ENCODE results near the gene EMX1. TPM values are rescaled to one million over a fixed set of nuclear protein-coding genes. Genes with fewer than 3 reads are reported as not detected.

Gene EMX1
- polyA plus RNA-seq, 2 donors = 0.05 to 0.08 TPM

GRCh38 chr2:72955228-72956049 lies 38.1 kb downstream of the EMX1 start:
- Histone ChIP-seq H3K4me1 (ENCODE audit: control insufficient read depth in 2 of 2, insufficient read depth in 2 of 2, low read length in 1 of 2) (no peaks in the 10 kb centered on the region), H3K9me3 (ENCODE audit: control insufficient read depth in 2 of 2, insufficient read depth in 1 of 2, low read depth in 1 of 2, low read length in 1 of 2) (no peaks in the 10 kb centered on the region), H3K27ac (ENCODE audit: low read depth in 2 of 2, low read length in 1 of 2) (no peak overlapping the region), H3K27me3 (ENCODE audit: control insufficient read depth in 1 of 2, insufficient read depth in 2 of 2, low read length in 2 of 2) (no peaks in the 10 kb centered on the region), H3K36me3 (ENCODE audit: control insufficient read depth in 2 of 2, insufficient read depth in 2 of 2, low read length in 1 of 2) (peaks cover 0 to 2% of the 10 kb centered on the region in 2 donors), H3K4me3 (ENCODE audit: low read depth in 1 of 2, low read length in 2 of 2) (no peak overlapping the region)
- 79 to 80% methylated on average over 24 of the region's 24 CpGs for WGBS, 2 donors

- H3K9me3 ChIP-seq (ENCODE audit: control insufficient read depth in 2 of 2, insufficient read depth in 1 of 2, low read depth in 1 of 2, low read length in 1 of 2) = no peaks in the 10 kb centered on the region
- no peaks in the 10 kb centered on the region for H3K4me1 ChIP-seq (ENCODE audit: control insufficient read depth in 2 of 2, insufficient read depth in 2 of 2, low read length in 1 of 2)
- WGBS, 2 donors = 99 to 100% methylated on average over 2 of the region's 2 CpGs
- no peaks in the 10 kb centered on the region for H3K27me3 ChIP-seq (ENCODE audit: control insufficient read depth in 1 of 2, insufficient read depth in 2 of 2, low read length in 2 of 2)
- no peak overlapping the region for H3K4me3 ChIP-seq (ENCODE audit: low read depth in 1 of 2, low read length in 2 of 2)
- H3K36me3 ChIP-seq (ENCODE audit: control insufficient read depth in 2 of 2, insufficient read depth in 2 of 2, low read length in 1 of 2) = peaks cover 0 to 2% of the 10 kb centered on the region in 2 donors
- H3K27ac ChIP-seq (ENCODE audit: low read depth in 2 of 2, low read length in 1 of 2) = no peak overlapping the region
Observed at GRCh38 chr2:72956050-72956395, 38.7 kb downstream of the EMX1 start.

DNA sequence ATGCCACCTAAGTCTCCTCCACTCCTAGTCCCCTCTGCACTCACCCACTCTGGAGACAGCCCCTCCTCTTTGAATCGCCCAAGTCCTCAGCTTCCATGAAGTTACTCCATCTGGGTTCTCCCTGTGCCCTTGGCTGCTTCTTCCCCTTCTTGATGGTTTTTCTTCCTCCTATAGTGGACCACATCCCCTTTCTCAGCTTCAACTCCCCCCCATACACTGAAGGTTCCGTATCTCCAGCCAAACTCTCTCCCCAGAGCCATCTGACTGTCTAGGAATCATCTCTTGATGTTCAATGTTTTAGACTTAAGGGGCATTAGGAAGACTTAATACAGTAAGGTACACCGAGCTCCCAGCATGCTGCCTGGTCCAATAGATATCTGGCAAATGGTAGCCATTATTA lies 39.6 kb downstream of the EMX1 start:
- Histone ChIP-seq H3K9me3 (ENCODE audit: control insufficient read depth in 2 of 2, insufficient read depth in 1 of 2, low read depth in 1 of 2, low read length in 1 of 2) (no peaks in the 10 kb centered on the region), H3K4me3 (ENCODE audit: low read depth in 1 of 2, low read length in 2 of 2) (no peak overlapping the region), H3K36me3 (ENCODE audit: control insufficient read depth in 2 of 2, insufficient read depth in 2 of 2, low read length in 1 of 2) (peaks cover 0 to 5% of the 10 kb centered on the region in 2 donors), H3K27me3 (ENCODE audit: control insufficient read depth in 1 of 2, insufficient read depth in 2 of 2, low read length in 2 of 2) (no peaks in the 10 kb centered on the region), H3K4me1 (ENCODE audit: control insufficient read depth in 2 of 2, insufficient read depth in 2 of 2, low read length in 1 of 2) (no peaks in the 10 kb centered on the region), H3K27ac (ENCODE audit: low read depth in 2 of 2, low read length in 1 of 2) (no peak overlapping the region)
- 90 to 93% methylated on average over 3 of the region's 3 CpGs for WGBS, 2 donors

DNA sequence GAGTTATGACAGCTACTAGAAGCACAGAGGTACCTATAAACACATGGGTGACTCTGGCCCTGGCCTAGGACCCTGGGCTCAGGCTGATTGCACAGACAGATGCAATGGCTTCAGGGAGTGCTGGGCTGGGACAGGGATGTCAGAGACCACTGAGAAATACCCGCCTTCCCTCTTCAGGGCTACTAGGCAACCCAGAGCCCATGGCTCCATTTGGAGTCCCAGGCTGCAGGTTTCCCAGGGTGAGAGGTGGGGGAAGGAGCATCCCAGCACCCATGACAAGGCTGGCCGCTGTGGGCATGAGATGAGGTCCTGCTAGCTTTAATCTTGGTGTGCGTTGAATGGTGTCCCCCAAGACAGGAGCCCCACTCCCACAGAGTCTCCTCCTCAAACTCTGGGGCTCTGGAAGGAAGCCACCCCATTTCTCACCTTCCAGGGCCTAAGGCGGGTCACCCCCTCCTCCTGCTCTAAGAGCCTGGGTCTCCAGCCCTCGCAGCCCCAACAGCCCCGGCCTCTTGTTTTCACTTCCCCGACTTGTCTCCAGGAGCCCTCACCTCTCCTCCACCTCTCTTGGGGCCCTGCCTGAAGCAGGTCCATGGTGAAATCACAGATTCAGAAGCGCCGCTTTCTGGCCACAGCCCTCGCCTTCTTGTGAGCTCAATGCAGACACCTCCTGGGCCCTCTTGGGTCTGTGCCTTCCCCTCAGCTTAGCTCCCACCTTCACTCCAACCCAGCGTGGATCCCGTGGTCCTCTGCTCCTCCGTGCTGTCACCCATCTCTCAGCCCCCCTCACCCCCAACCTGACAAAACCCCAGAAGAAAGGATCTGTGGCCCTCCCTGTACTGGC lies 41.4 kb downstream of the EMX1 start:
- peaks cover 0 to 5% of the 10 kb centered on the region in 2 donors for H3K36me3 ChIP-seq (ENCODE audit: control insufficient read depth in 2 of 2, insufficient read depth in 2 of 2, low read length in 1 of 2)
- 96% methylated on average over 13 of the region's 13 CpGs for WGBS, 2 donors
- no peaks in the 10 kb centered on the region for H3K4me1 ChIP-seq (ENCODE audit: control insufficient read depth in 2 of 2, insufficient read depth in 2 of 2, low read length in 1 of 2)
- no peaks in the 10 kb centered on the region for H3K27me3 ChIP-seq (ENCODE audit: control insufficient read depth in 1 of 2, insufficient read depth in 2 of 2, low read length in 2 of 2)
- no peak overlapping the region for H3K27ac ChIP-seq (ENCODE audit: low read depth in 2 of 2, low read length in 1 of 2)
- no peaks in the 10 kb centered on the region for H3K9me3 ChIP-seq (ENCODE audit: control insufficient read depth in 2 of 2, insufficient read depth in 1 of 2, low read depth in 1 of 2, low read length in 1 of 2)
- H3K4me3 ChIP-seq (ENCODE audit: low read depth in 1 of 2, low read length in 2 of 2) = no peak overlapping the region

DNA sequence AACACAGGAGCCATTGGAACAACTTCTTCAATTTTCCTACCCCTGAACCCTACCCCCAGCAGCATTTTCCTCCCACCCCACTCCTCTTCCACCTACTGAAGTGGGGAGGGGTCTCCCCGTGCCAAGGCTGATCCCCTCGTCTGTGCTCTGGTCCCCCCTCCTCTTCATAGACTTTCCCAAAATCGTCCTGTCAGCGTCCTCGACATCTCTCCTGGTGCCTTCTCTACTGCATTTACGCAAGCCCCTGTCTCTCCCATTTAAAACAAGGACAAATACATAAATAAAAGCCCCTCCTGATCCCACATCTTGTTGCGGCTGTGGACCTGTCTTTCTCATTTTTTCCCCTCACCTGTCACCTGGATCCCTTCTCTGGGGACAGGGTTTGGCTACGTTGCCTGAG lies 42.2 kb downstream of the EMX1 start:
- WGBS, 2 donors = 92 to 94% methylated on average over 8 of the region's 8 CpGs
- H3K36me3 ChIP-seq (ENCODE audit: control insufficient read depth in 2 of 2, insufficient read depth in 2 of 2, low read length in 1 of 2) = peaks cover 0 to 5% of the 10 kb centered on the region in 2 donors
- H3K27me3 ChIP-seq (ENCODE audit: control insufficient read depth in 1 of 2, insufficient read depth in 2 of 2, low read length in 2 of 2) = no peaks in the 10 kb centered on the region
- H3K4me1 ChIP-seq (ENCODE audit: control insufficient read depth in 2 of 2, insufficient read depth in 2 of 2, low read length in 1 of 2) = no peaks in the 10 kb centered on the region
- no peaks in the 10 kb centered on the region for H3K9me3 ChIP-seq (ENCODE audit: control insufficient read depth in 2 of 2, insufficient read depth in 1 of 2, low read depth in 1 of 2, low read length in 1 of 2)
- no peak overlapping the region for H3K27ac ChIP-seq (ENCODE audit: low read depth in 2 of 2, low read length in 1 of 2)
- H3K4me3 ChIP-seq (ENCODE audit: low read depth in 1 of 2, low read length in 2 of 2) = no peak overlapping the region

DNA sequence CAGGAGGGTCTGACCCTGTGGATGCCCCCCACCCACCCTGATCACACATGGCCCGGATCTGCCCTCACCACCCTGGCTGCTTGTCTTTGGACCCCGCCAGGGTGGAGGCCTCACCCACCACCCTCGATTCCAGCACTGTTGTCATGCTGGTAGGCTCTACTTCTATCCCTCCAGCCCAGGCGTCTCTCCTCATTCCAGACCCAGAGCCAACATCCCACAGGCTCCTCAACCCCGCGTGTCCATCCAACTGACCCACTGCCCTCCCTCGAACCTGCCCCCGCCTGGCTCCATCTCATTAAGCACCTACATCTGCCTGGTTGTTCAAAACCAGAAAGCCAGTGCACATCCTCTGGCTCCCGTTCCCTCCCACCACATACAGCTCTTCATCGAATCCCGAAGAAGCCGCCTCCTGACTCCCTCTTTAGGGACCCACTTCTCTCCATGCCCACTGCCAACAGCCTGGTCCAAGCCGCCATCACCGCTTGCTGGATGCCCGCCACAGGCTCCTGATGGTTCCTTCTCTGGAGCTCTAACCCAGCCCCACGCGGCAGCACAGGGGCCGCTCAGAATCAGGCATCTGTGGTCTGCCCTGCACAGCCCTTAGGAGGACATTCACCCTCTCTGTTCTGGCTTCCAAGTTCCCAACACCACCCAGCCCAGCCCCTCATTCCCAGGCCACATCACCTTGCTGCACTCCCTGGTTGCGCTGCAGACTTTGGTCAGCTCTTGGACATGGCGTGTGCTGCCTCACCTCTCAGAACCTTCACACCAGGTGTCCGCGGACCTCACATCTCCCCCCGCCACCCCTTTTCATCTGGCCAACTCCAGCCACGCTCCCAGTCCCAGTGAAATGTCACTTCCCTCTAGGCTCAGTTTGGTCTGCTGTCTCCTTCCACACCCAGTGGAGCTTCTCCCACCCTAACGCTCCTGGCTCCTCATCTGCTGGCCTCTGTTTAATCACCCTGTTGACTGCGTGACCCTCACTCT lies 43.0 kb downstream of the EMX1 start:
- Histone ChIP-seq H3K27ac (ENCODE audit: low read depth in 2 of 2, low read length in 1 of 2) (no peak overlapping the region), H3K9me3 (ENCODE audit: control insufficient read depth in 2 of 2, insufficient read depth in 1 of 2, low read depth in 1 of 2, low read length in 1 of 2) (no peaks in the 10 kb centered on the region), H3K36me3 (ENCODE audit: control insufficient read depth in 2 of 2, insufficient read depth in 2 of 2, low read length in 1 of 2) (peaks cover 0 to 5% of the 10 kb centered on the region in 2 donors), H3K4me1 (ENCODE audit: control insufficient read depth in 2 of 2, insufficient read depth in 2 of 2, low read length in 1 of 2) (no peaks in the 10 kb centered on the region), H3K4me3 (ENCODE audit: low read depth in 1 of 2, low read length in 2 of 2) (no peak overlapping the region), H3K27me3 (ENCODE audit: control insufficient read depth in 1 of 2, insufficient read depth in 2 of 2, low read length in 2 of 2) (no peaks in the 10 kb centered on the region)
- WGBS, 2 donors = 95% methylated on average over 26 of the region's 26 CpGs

DNA sequence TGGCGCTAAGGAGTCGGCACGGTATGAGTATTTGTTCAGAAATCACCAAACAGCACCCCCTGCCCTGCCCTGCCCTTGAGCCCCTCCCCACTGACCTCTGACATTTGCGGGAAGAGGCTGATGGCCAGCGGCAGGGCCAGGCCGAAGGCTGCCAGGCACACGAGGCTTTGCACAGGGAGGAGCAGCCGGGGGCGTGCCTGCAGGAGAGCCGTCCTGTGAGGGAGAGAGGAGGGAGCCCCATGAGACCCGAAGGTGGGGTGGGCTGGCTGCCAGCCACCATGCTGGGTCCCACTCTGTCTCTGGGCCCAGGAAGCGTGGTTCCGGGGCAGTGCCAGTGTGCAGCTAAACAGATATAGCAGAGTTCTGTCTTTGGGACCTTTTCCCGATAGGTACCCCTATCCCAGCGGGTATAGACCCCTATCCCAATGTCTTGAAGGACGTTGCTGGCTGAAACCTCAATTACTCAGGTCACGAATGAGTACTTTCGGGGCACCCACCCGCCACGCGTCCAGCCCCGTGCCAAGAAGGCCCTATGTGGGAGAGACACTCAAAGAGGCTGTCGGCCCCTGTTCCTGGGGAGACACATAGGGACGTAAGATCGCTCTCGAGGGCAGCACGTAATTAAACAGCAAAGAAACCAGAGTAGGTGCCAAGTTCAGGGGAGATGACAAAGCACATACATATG lies 43.9 kb downstream of the EMX1 start:
- no peak overlapping the region for H3K4me3 ChIP-seq (ENCODE audit: low read depth in 1 of 2, low read length in 2 of 2)
- no peaks in the 10 kb centered on the region for H3K9me3 ChIP-seq (ENCODE audit: control insufficient read depth in 2 of 2, insufficient read depth in 1 of 2, low read depth in 1 of 2, low read length in 1 of 2)
- no peak overlapping the region for H3K27ac ChIP-seq (ENCODE audit: low read depth in 2 of 2, low read length in 1 of 2)
- H3K27me3 ChIP-seq (ENCODE audit: control insufficient read depth in 1 of 2, insufficient read depth in 2 of 2, low read length in 2 of 2) = no peaks in the 10 kb centered on the region
- H3K4me1 ChIP-seq (ENCODE audit: control insufficient read depth in 2 of 2, insufficient read depth in 2 of 2, low read length in 1 of 2) = no peaks in the 10 kb centered on the region
- WGBS, 2 donors = 91% methylated on average over 26 to 27 of the region's 27 CpGs
- H3K36me3 ChIP-seq (ENCODE audit: control insufficient read depth in 2 of 2, insufficient read depth in 2 of 2, low read length in 1 of 2) = peaks cover 0 to 5% of the 10 kb centered on the region in 2 donors

DNA sequence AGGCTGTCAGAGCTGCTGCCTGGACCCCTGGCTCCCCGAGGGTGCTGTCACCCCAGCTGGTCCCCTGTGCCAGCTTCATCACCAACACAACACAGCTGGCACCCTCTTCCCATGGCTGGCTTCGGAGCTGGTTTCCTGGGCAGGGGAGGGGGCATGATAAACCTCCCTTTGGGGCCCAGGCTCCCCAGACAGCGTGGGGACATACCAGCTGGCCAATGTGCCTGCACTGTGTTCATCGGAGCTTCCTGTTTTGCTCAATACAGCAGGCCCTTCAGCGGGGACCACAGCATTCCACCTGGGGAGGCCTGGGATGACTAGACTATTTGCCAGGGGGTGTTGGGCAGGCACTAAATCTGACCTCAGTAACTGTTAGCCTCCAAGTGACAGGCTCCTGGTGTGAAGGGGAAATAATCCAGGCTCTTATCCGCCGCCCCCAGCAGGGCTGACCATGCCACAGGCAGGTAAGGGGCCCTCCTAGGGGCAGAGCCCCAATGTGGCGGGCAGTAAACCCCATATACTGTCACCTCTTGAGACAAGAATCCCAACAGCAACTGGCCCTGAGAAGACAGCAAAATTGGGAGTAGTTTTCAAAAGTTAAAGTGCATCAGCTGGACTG lies 44.6 kb downstream of the EMX1 start:
- peaks cover 0 to 5% of the 10 kb centered on the region in 2 donors for H3K36me3 ChIP-seq (ENCODE audit: control insufficient read depth in 2 of 2, insufficient read depth in 2 of 2, low read length in 1 of 2)
- no peak overlapping the region for H3K27ac ChIP-seq (ENCODE audit: low read depth in 2 of 2, low read length in 1 of 2)
- H3K9me3 ChIP-seq (ENCODE audit: control insufficient read depth in 2 of 2, insufficient read depth in 1 of 2, low read depth in 1 of 2, low read length in 1 of 2) = no peaks in the 10 kb centered on the region
- no peaks in the 10 kb centered on the region for H3K4me1 ChIP-seq (ENCODE audit: control insufficient read depth in 2 of 2, insufficient read depth in 2 of 2, low read length in 1 of 2)
- H3K27me3 ChIP-seq (ENCODE audit: control insufficient read depth in 1 of 2, insufficient read depth in 2 of 2, low read length in 2 of 2) = no peaks in the 10 kb centered on the region
- WGBS, 2 donors = 83 to 86% methylated on average over 8 of the region's 8 CpGs
- no peak overlapping the region for H3K4me3 ChIP-seq (ENCODE audit: low read depth in 1 of 2, low read length in 2 of 2)
